CD14-positive monocyte (primary cell): Measurements from ENCODE around the gene PNPLA7. TPM values are rescaled to one million over a fixed set of nuclear protein-coding genes. Genes with fewer than 3 reads are reported as not detected.
A peak's percentile ranks its signal among the peaks of the same experiment; 100 is the strongest.

Experiments used
- DNase-seq, 3 donors: peaks; one replicate each; pipeline ENCODE4 v3.0.0-alpha.2; 2011 to 2022
- H2AFZ ChIP-seq: 2 replicates; pipeline ENCODE4 v1.6.0; 2012; ENCODE audit warnings: mild to moderate bottlenecking, low read depth, low read length, inconsistent platforms; ENCODE audit not compliant: insufficient read depth, poor library complexity, severe bottlenecking
- H3K27ac ChIP-seq, 2 donors: 1 replicate in 1 of 2; 2 replicates in 1 of 2; pipeline ENCODE4 v1.5.1; 2012 to 2013; ENCODE audit warnings: low read length in 2 of 2, control low read depth in 1 of 2, inconsistent platforms in 1 of 2, low read depth in 1 of 2, mild to moderate bottlenecking in 1 of 2
- H3K27me3 ChIP-seq, 2 donors: one replicate each; pipeline versions ENCODE4 v1.6.0 to v1.6.1; 2011 to 2013; ENCODE audit warnings: low read length in 2 of 2; ENCODE audit not compliant: control insufficient read depth in 2 of 2, insufficient read depth in 2 of 2
- H3K36me3 ChIP-seq, 2 donors: replicated peaks in 1 of 2; 1 replicate in 1 of 2; 2 replicates in 1 of 2; pipeline versions ENCODE4 v1.5.1 to v1.6.1; 2012 to 2013; ENCODE audit warnings: low read length in 2 of 2, control low read depth in 1 of 2, inconsistent platforms in 1 of 2, mild to moderate bottlenecking in 1 of 2; ENCODE audit not compliant: insufficient read depth in 2 of 2, control insufficient read depth in 1 of 2
- H3K4me1 ChIP-seq, 2 donors: 1 replicate in 1 of 2; 2 replicates in 1 of 2; pipeline versions ENCODE4 v1.5.1 to v1.6.1; 2012 to 2013; ENCODE audit warnings: low read length in 2 of 2, control low read depth in 1 of 2, inconsistent platforms in 1 of 2, mild to moderate bottlenecking in 1 of 2, moderate library complexity in 1 of 2; ENCODE audit not compliant: insufficient read depth in 2 of 2, control insufficient read depth in 1 of 2
- H3K4me2 ChIP-seq: replicated peaks from 2 replicates; pipeline ENCODE3; 2012; ENCODE audit warnings: low read length, moderate library complexity, mild to moderate bottlenecking; ENCODE audit not compliant: poor library complexity, severe bottlenecking; ENCODE audit errors: extremely low read depth
- H3K4me3 ChIP-seq, 3 experiments: fragments of 200-600 bp in 1 of 3; sonication (generic) in 1 of 3; replicated peaks in 1 of 3; 1 replicate in 2 of 3; 2 replicates in 1 of 3; pipeline ENCODE4 v1.5.1; 2011 to 2013; ENCODE audit warnings: low read length in 3 of 3, mild to moderate bottlenecking in 3 of 3, control low read depth in 2 of 3, low read depth in 2 of 3, inconsistent platforms in 1 of 3, moderate library complexity in 1 of 3
- H3K79me2 ChIP-seq: 2 replicates; pipeline ENCODE4 v1.6.0; 2012; ENCODE audit warnings: mild to moderate bottlenecking, control low read depth, inconsistent platforms, low read length, moderate library complexity; ENCODE audit not compliant: insufficient read depth
- H3K9ac ChIP-seq: 2 replicates; pipeline ENCODE4 v1.6.0; 2017; ENCODE audit warnings: low read length, mild to moderate bottlenecking; ENCODE audit not compliant: insufficient read depth, poor library complexity, severe bottlenecking
- H3K9me3 ChIP-seq, 2 donors: replicated peaks in 1 of 2; 1 replicate in 1 of 2; 2 replicates in 1 of 2; pipeline versions ENCODE4 v1.5.1 to v1.6.1; 2012 to 2013; ENCODE audit warnings: low read length in 2 of 2, control low read depth in 1 of 2; ENCODE audit not compliant: control insufficient read depth in 1 of 2, insufficient read depth in 1 of 2
- H4K20me1 ChIP-seq: 2 replicates; pipeline ENCODE4 v1.6.0; 2012; ENCODE audit warnings: mild to moderate bottlenecking, low read length, control low read depth, moderate library complexity; ENCODE audit not compliant: insufficient read depth
- H3K27ac Mint-ChIP-seq, 7 donors: one replicate each; pipeline ENCODE4 v1.8.0; 2020; ENCODE audit warnings: mild to moderate bottlenecking in 7 of 7, mixed read lengths in 7 of 7, moderate library complexity in 6 of 7, inconsistent platforms in 2 of 7
- H3K27me3 Mint-ChIP-seq, 3 donors: one replicate each; pipeline ENCODE4 v1.8.0; 2021 to 2022; ENCODE audit warnings: low read depth in 3 of 3, mild to moderate bottlenecking in 3 of 3, mixed read lengths in 3 of 3, moderate library complexity in 3 of 3, inconsistent platforms in 1 of 3
- H3K36me3 Mint-ChIP-seq, 2 donors: one replicate each; pipeline ENCODE4 v1.8.0; 2020; ENCODE audit warnings: mixed read lengths in 2 of 2, inconsistent platforms in 1 of 2, mild to moderate bottlenecking in 1 of 2
- H3K4me1 Mint-ChIP-seq: one replicate; pipeline ENCODE4 v1.8.0; 2020; ENCODE audit warnings: mild to moderate bottlenecking, mixed read lengths
- H3K4me3 Mint-ChIP-seq, 2 donors: one replicate each; pipeline ENCODE4 v1.8.0; 2020; ENCODE audit warnings: mild to moderate bottlenecking in 2 of 2, mixed read lengths in 2 of 2, moderate library complexity in 1 of 2
- H3K9me3 Mint-ChIP-seq, 7 donors: one replicate each; pipeline ENCODE4 v1.8.0; 2020 to 2022; ENCODE audit warnings: mixed read lengths in 7 of 7, mild to moderate bottlenecking in 6 of 7, moderate library complexity in 6 of 7, inconsistent platforms in 2 of 7
- CTCF ChIP-seq: fragments of 200-600 bp; IDR thresholded peaks from one replicate; pipeline ENCODE4 v1.8.0; 2022; ENCODE audit warnings: antibody characterized with exemption, mild to moderate bottlenecking
- WGBS: methylation state at CpG from one replicate; pipeline ENCODE4 v1.1.5; 2013; ENCODE audit warnings: missing lambda C conversion rate; ENCODE audit not compliant: insufficient coverage; 5-methylcytosine and 5-hydroxymethylcytosine counted together
- intact Hi-C, 2 donors: fragments of 100-400 bp; cut with micrococcal nuclease; formaldehyde crosslinking; loops; one replicate each; pipeline versions ENCODE4 v1.15.0 to v1.15.1; 2023
- polyA plus RNA-seq, 3 donors: library from polyadenylated mRNA; depleted of rRNA in 1 of 3; unstranded in 2 of 3; stranded (reverse) in 1 of 3; fragments of 300-500 nt in 2 of 3; fragments of >200 nt in 1 of 3; fragmentation: Illumina TruSeq in 2 of 3; gene quantifications; 1 replicate in 2 of 3; 2 replicates in 1 of 3; pipeline ENCODE4 v1.2.3, GENCODE V29; 2012 to 2021

PNPLA7 gene
- polyA plus RNA-seq, 3 donors, result 0.10 to 1.1 (median 0.14) TPM

GRCh38 chr9:137453643-137454081 lies 96.5 kb downstream of the PNPLA7 start:
- peaks cover 56 to 71% of the 10 kb centered on the region in 2 donors for H3K4me1 ChIP-seq
- peaks cover 25% of the 10 kb centered on the region for H3K4me1 Mint-ChIP-seq
- peak overlapping the region in 1 of 2 donors; percentile 76 for H3K27ac ChIP-seq
- no peaks in the 10 kb centered on the region for H3K79me2 ChIP-seq
- H3K4me3 ChIP-seq, result peak overlapping the region; percentile 10 to 77 (median 40)
- H3K4me3 Mint-ChIP-seq, result peak overlapping the region; percentile 75 to 83
- peak; percentile 79 to 86 (median 85) for DNase-seq
- H3K9me3 Mint-ChIP-seq, result peaks cover 0 to 6% (median 0%) of the 10 kb centered on the region in 7 donors
- H3K9ac ChIP-seq, result peak overlapping the region; percentile 51
- peaks cover 16% of the 10 kb centered on the region in 2 donors for H3K36me3 ChIP-seq
- 16% methylated on average over 23 of the region's 25 CpGs for WGBS
- H4K20me1 ChIP-seq, result no peaks in the 10 kb centered on the region
- H3K27ac Mint-ChIP-seq, result peak overlapping the region; percentile 49 to 91 (median 89)
- no peak overlapping the region for H2AFZ ChIP-seq
- no peaks in the 10 kb centered on the region for H3K27me3 ChIP-seq
- no peaks in the 10 kb centered on the region for H3K9me3 ChIP-seq
- H3K27me3 Mint-ChIP-seq, result peaks cover 0 to under 1% (median 0%) of the 10 kb centered on the region in 3 donors
- TF ChIP-seq CTCF, result no peak
- H3K36me3 Mint-ChIP-seq, result peaks cover 16 to 27% of the 10 kb centered on the region in 2 donors
- peak overlapping the region; percentile 84 for H3K4me2 ChIP-seq
- intact Hi-C loops, result loop anchor here in 1 of 2 donors (1.0 kb wide), 1 partner anchor 30 kb away; the partner anchor contains the start of genes EXD3 and NOXA1

DNA sequence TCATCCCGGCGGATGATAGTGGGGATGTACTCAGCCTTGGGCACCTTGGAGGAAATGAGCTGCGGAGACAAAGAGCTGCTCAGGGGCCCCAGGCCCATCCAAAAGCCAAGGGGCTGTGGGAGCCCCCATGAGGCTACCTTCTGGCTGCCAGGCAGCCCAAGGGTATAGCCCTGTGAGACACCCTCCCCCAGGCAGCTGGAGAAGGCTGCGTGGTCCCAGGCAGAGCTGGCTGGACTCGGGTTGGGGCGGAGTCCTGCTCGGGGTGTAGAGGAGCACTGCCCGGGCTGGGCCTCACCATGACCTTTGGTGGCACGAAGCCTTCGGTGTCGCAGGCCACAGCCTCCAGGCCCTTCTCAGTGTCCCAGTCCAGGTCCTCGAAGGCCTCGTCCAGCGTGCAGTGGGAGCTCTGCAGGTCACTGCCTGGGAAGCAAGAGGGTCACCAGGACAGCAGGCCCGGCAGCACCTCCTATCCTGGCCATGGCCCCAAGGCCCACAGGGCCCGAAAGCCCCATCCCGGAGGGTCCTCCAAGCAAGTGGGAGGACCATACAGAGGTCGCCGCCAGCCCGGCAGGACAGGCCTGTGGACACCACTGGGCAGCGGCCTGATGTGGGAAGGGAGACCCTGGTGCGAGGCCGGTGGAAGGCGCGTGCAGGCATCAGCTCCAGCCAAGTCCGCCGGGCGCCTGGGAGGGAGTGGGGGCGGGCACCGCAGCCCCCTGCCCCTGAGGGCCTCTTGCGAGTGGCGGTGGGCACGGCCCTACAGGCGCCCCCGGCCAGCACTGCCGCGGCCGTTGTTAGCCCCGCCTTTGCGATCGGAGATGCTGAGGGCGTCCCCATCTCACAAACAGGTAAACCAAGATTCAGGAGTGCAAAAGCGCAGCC lies 97.2 kb downstream of the PNPLA7 start:
- H3K36me3 Mint-ChIP-seq, result peaks cover 17 to 29% of the 10 kb centered on the region in 2 donors

More for the DNA sequence above, 97.2 kb downstream of the PNPLA7 start:
- Histone ChIP-seq H3K36me3 (peaks cover 16% of the 10 kb centered on the region in 2 donors), H3K9ac (peak overlapping the region; percentile 51), H4K20me1 (no peaks in the 10 kb centered on the region), H3K27me3 (no peaks in the 10 kb centered on the region), H3K4me2 (peak overlapping the region; percentile 84), H2AFZ (no peak overlapping the region), H3K4me3 (peak overlapping the region; percentile 10 to 77 (median 40)), H3K79me2 (no peaks in the 10 kb centered on the region), H3K9me3 (no peaks in the 10 kb centered on the region), H3K4me1 (peaks cover 50 to 70% of the 10 kb centered on the region in 2 donors), H3K27ac (peak overlapping the region; percentile 37 to 76)
- peaks cover 25% of the 10 kb centered on the region for H3K4me1 Mint-ChIP-seq
- peaks cover 0 to 6% (median 0%) of the 10 kb centered on the region in 7 donors for H3K9me3 Mint-ChIP-seq
- H3K4me3 Mint-ChIP-seq, result peak overlapping the region; percentile 75 to 83
- no peak for TF ChIP-seq CTCF
- H3K27ac Mint-ChIP-seq, result peak overlapping the region in 5 of 7 donors; percentile 49 to 91 (median 89)
- peaks cover 0 to 2% (median 0%) of the 10 kb centered on the region in 3 donors for H3K27me3 Mint-ChIP-seq
- WGBS, result 83% methylated on average over 39 of the region's 43 CpGs
- intact Hi-C loops, result no loop called here
- DNase-seq, result no peak
